H9 (cell line): ENCODE data around the gene ATF7. TPM values are rescaled to one million over a fixed set of nuclear protein-coding genes. Genes with fewer than 3 reads are reported as not detected.

Source experiments
- DNase-seq: peaks from one replicate; pipeline ENCODE4 v3.0.0-alpha.2; 2017
- H2AFZ ChIP-seq: one replicate; pipeline ENCODE4 v1.6.1; 2013; ENCODE audit warnings: mild to moderate bottlenecking, low read length, control low read depth, moderate library complexity
- H2AK5ac ChIP-seq: 2 replicates; pipeline ENCODE4 v1.6.1; 2013; ENCODE audit warnings: low read length, control low read depth, mixed read lengths; ENCODE audit not compliant: insufficient read length
- H2BK120ac ChIP-seq: one replicate; pipeline ENCODE4 v1.6.1; 2013; ENCODE audit warnings: low read depth, mild to moderate bottlenecking, low read length, control low read depth, inconsistent platforms; ENCODE audit not compliant: poor library complexity, severe bottlenecking
- H2BK12ac ChIP-seq: 2 replicates; pipeline ENCODE4 v1.6.1; 2013; ENCODE audit warnings: low read length, control low read depth, mixed read lengths, low read depth; ENCODE audit not compliant: insufficient read length
- H2BK15ac ChIP-seq: 2 replicates; pipeline ENCODE4 v1.6.1; 2013; ENCODE audit warnings: low read depth, low read length, control low read depth
- H2BK20ac ChIP-seq: one replicate; pipeline ENCODE4 v1.6.1; 2013; ENCODE audit warnings: low read depth, mild to moderate bottlenecking, low read length, control low read depth, inconsistent platforms; ENCODE audit not compliant: poor library complexity, severe bottlenecking
- H2BK5ac ChIP-seq: 2 replicates; pipeline ENCODE4 v1.6.1; 2013; ENCODE audit warnings: low read length, control low read depth, mixed read lengths; ENCODE audit not compliant: insufficient read length
- H3K14ac ChIP-seq: 2 replicates; pipeline ENCODE4 v1.6.1; 2013; ENCODE audit warnings: low read length, control low read depth; ENCODE audit not compliant: insufficient read depth
- H3K18ac ChIP-seq: 2 replicates; pipeline ENCODE4 v1.6.1; 2013; ENCODE audit warnings: low read depth, mild to moderate bottlenecking, mixed read lengths, low read length, control low read depth; ENCODE audit not compliant: insufficient read length
- H3K23ac ChIP-seq: 2 replicates; pipeline ENCODE4 v1.6.1; 2013; ENCODE audit warnings: low read length, control low read depth, mixed read lengths, low read depth; ENCODE audit not compliant: insufficient read length
- H3K23me2 ChIP-seq: 2 replicates; pipeline ENCODE4 v1.6.1; 2013; ENCODE audit warnings: low read depth, mild to moderate bottlenecking, mixed read lengths, low read length, control low read depth; ENCODE audit not compliant: insufficient read length, poor library complexity, severe bottlenecking
- H3K27ac ChIP-seq: 2 replicates; pipeline ENCODE4 v1.5.1; 2013; ENCODE audit warnings: low read length, control low read depth, mixed read lengths, low read depth; ENCODE audit not compliant: insufficient read length
- H3K27me3 ChIP-seq: 2 replicates; pipeline ENCODE4 v1.6.1; 2013; ENCODE audit warnings: low read length, control low read depth, inconsistent platforms; ENCODE audit not compliant: insufficient read depth
- H3K4ac ChIP-seq: 2 replicates; pipeline ENCODE4 v1.6.1; 2013; ENCODE audit warnings: low read depth, mild to moderate bottlenecking, control low read depth, inconsistent platforms, low read length, moderate library complexity
- H3K4me1 ChIP-seq: 2 replicates; pipeline ENCODE4 v1.6.1; 2013; ENCODE audit warnings: low read length, control low read depth, inconsistent platforms; ENCODE audit not compliant: insufficient read depth
- H3K4me2 ChIP-seq: 2 replicates; pipeline ENCODE4 v1.6.1; 2013; ENCODE audit warnings: low read length, control low read depth, mixed read lengths; ENCODE audit not compliant: insufficient read length, insufficient read depth
- H3K56ac ChIP-seq: 2 replicates; pipeline ENCODE4 v1.6.1; 2013; ENCODE audit warnings: low read depth, mild to moderate bottlenecking, mixed read lengths, low read length, control low read depth; ENCODE audit not compliant: insufficient read length
- H3K79me1 ChIP-seq: 2 replicates; pipeline ENCODE4 v1.6.1; 2013; ENCODE audit warnings: low read depth, mild to moderate bottlenecking, moderate library complexity, low read length, control low read depth, inconsistent platforms; ENCODE audit not compliant: insufficient read depth, poor library complexity, severe bottlenecking
- H3K79me2 ChIP-seq: 2 replicates; pipeline ENCODE4 v1.6.1; 2013; ENCODE audit warnings: low read length, control low read depth, inconsistent platforms; ENCODE audit not compliant: insufficient read depth
- H3K9ac ChIP-seq: 2 replicates; pipeline ENCODE4 v1.6.1; 2013; ENCODE audit warnings: low read length, control low read depth, mixed read lengths; ENCODE audit not compliant: insufficient read length; ENCODE audit errors: extremely low read depth
- H3K9me3 ChIP-seq: one replicate; pipeline ENCODE4 v1.6.1; 2013; ENCODE audit warnings: low read depth, low read length, inconsistent platforms; ENCODE audit not compliant: control insufficient read depth
- H3T11ph ChIP-seq: one replicate; pipeline ENCODE4 v1.6.1; 2013; ENCODE audit warnings: mild to moderate bottlenecking, low read length, control low read depth, inconsistent platforms
- H4K20me1 ChIP-seq: one replicate; pipeline ENCODE4 v1.6.1; 2013; ENCODE audit not compliant: control insufficient read depth, insufficient read length, insufficient read depth
- H4K5ac ChIP-seq: 2 replicates; pipeline ENCODE4 v1.6.1; 2013; ENCODE audit warnings: low read depth, mild to moderate bottlenecking, mixed read lengths, low read length, control low read depth; ENCODE audit not compliant: insufficient read length
- H4K8ac ChIP-seq: replicated peaks from 2 replicates; pipeline ENCODE4 v1.6.1; 2013; ENCODE audit warnings: low read length, control low read depth, mixed read lengths, low read depth; ENCODE audit not compliant: insufficient read length
- H4K91ac ChIP-seq: 2 replicates; pipeline ENCODE4 v1.6.1; 2013; ENCODE audit warnings: low read depth, mild to moderate bottlenecking, moderate library complexity, mixed read lengths, low read length, control low read depth; ENCODE audit not compliant: insufficient read length
- H3K27ac Mint-ChIP-seq, 3 experiments: 2 replicates in 2 of 3; 3 replicates in 1 of 3; pipeline ENCODE4 v1.8.0; 2020 to 2021; ENCODE audit warnings: mixed read lengths in 3 of 3, mild to moderate bottlenecking in 1 of 3, moderate library complexity in 1 of 3
- H3K27me3 Mint-ChIP-seq: 2 replicates; pipeline ENCODE4 v1.8.0; 2021; ENCODE audit warnings: low read depth, mild to moderate bottlenecking, moderate library complexity, mixed read lengths
- H3K36me3 Mint-ChIP-seq, 3 experiments: 2 replicates in 2 of 3; 3 replicates in 1 of 3; pipeline ENCODE4 v1.8.0; 2020 to 2021; ENCODE audit warnings: low read depth in 3 of 3, mixed read lengths in 3 of 3; ENCODE audit not compliant: insufficient read depth in 1 of 3
- H3K4me1 Mint-ChIP-seq, 2 experiments: 2 replicates each; pipeline ENCODE4 v1.8.0; 2020; ENCODE audit warnings: mixed read lengths in 2 of 2
- H3K4me3 Mint-ChIP-seq, 2 experiments: 2 replicates in 1 of 2; 3 replicates in 1 of 2; pipeline ENCODE4 v1.8.0; 2020 to 2021; ENCODE audit warnings: mild to moderate bottlenecking in 2 of 2, mixed read lengths in 2 of 2, moderate library complexity in 1 of 2
- H3K9me3 Mint-ChIP-seq, 2 experiments: 2 replicates in 1 of 2; 3 replicates in 1 of 2; pipeline ENCODE4 v1.8.0; 2020; ENCODE audit warnings: mild to moderate bottlenecking in 2 of 2, mixed read lengths in 2 of 2, moderate library complexity in 1 of 2
- CTCF ChIP-seq: fragments of 200-600 bp; sonication (generic); conservative IDR thresholded peaks from 3 replicates; pipeline ENCODE4 v1.8.0; 2021; ENCODE audit warnings: antibody characterized with exemption, mild to moderate bottlenecking
- WGBS: extraction: QIAGEN DNeasy Blood & Tissue Kit; methylation state at CpG from one replicate; pipeline ENCODE4 v1.1.7; 2013; ENCODE audit warnings: missing lambda C conversion rate, low lambda C conversion rate, mixed read lengths; ENCODE audit not compliant: insufficient read length; ENCODE audit errors: extremely low coverage; 5-methylcytosine and 5-hydroxymethylcytosine counted together
- total RNA-seq: library from RNA; stranded (reverse); gene quantifications from 2 replicates; pipeline ENCODE4 v1.2.1, GENCODE V29; 2021

Gene ATF7
- total RNA-seq, 1 experiment from 2014 or later, result 17.7 TPM

- Histone ChIP-seq H3K27ac (no peak overlapping the region), H3K4ac (no peak overlapping the region), H4K5ac (no peak overlapping the region), H4K20me1 (no peaks in the 10 kb centered on the region), H3K27me3 (no peaks in the 10 kb centered on the region), H3T11ph (no peak overlapping the region), H2BK120ac (no peak overlapping the region), H3K79me1 (no peaks in the 10 kb centered on the region), H3K4me2 (no peak overlapping the region), H2AFZ (no peak overlapping the region), H3K4me1 (no peaks in the 10 kb centered on the region), H3K23me2 (no peaks in the 10 kb centered on the region), H4K91ac (no peak overlapping the region), H3K56ac (no peak overlapping the region), H3K23ac (no peak overlapping the region), H2BK5ac (no peak overlapping the region), H2BK15ac (no peak overlapping the region), H4K8ac (no peak overlapping the region), H3K14ac (no peak overlapping the region), H2BK12ac (no peak overlapping the region), H2AK5ac (no peak overlapping the region), H3K9ac (no peak overlapping the region), H3K18ac (no peak overlapping the region), H2BK20ac (no peak overlapping the region), H3K79me2 (no peaks in the 10 kb centered on the region), H3K9me3 (no peaks in the 10 kb centered on the region)
- TF ChIP-seq CTCF, result no peak
- no peaks in the 10 kb centered on the region; a peak in 1 of 5 replicates for H3K9me3 Mint-ChIP-seq
- H3K4me3 Mint-ChIP-seq, result no peak overlapping the region
- WGBS, result no CpG with 5 or more reads among the region's 14 CpGs
- H3K27ac Mint-ChIP-seq, result peak overlapping the region in 2 of 3 experiments; percentile 11 to 15; a peak in 4 of 7 replicates
- DNase-seq, result no peak
- H3K4me1 Mint-ChIP-seq, result peaks cover 0 to 9% of the 10 kb centered on the region in 2 experiments; a peak in 1 of 4 replicates
- no peaks in the 10 kb centered on the region; a peak in 4 of 7 replicates for H3K36me3 Mint-ChIP-seq
- H3K27me3 Mint-ChIP-seq, result no peaks in the 10 kb centered on the region; the same call in 1 of the 2 replicates
Measured at GRCh38 chr12:53552361-53553327, 73.5 kb downstream of the ATF7 start.
